Breast epithelium (tissue), 3 donors: ENCODE measurements around the gene PLEKHA8.

Experiments
- POLR2A ChIP-seq: fragments of 450-650 bp; IDR thresholded peaks from one replicate; pipeline ENCODE4 v1.6.1; 2016; ENCODE audit warnings: antibody characterized with exemption, mild to moderate bottlenecking, moderate library complexity
- POLR2AphosphoS5 ChIP-seq, 3 donors: sonication (generic); formaldehyde crosslinking; IDR thresholded peaks; one replicate each; pipeline ENCODE4 v1.6.1; 2017; ENCODE audit warnings: antibody characterized with exemption in 3 of 3
- TF ChIP-seq, protein P1 (sequence below), 3 donors: fragments of 450-650 bp; IDR thresholded peaks; one replicate each; pipeline ENCODE4 v1.5.1; 2016 to 2017; ENCODE audit warnings: antibody characterized with exemption in 3 of 3, mild to moderate bottlenecking in 3 of 3, moderate library complexity in 3 of 3

DNA sequence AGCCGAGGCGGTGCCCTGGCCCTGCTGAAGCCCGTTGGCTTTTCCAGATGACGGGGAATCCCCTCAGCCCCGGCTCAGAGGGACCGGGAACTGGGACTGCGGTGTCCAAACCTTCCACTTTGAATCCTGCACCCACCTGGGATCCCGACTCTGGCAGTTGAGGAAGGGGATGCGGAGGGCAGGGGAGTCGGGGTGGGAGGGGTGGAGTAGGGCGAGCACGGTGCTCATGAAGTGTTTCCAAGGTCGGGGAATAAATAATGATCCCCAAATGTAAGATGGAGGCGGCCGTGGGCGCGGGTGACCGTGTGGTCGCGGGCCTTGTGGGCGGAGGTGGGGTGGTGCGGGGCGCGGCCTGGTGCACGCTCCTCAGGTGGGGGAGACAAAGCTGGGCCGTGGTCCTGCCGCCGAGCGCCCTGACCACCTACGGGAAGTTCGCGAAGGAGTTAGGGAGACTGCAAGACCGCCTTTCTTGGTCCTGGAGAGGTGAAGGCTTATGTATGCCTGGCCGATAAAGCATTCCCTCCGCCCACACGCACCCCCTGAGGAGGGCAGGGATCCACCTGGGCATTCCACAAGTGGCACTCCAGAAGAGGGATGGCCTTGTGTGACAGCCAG is 108.0 kb downstream of the PLEKHA8 start:
- TF ChIP-seq, protein P1, sequence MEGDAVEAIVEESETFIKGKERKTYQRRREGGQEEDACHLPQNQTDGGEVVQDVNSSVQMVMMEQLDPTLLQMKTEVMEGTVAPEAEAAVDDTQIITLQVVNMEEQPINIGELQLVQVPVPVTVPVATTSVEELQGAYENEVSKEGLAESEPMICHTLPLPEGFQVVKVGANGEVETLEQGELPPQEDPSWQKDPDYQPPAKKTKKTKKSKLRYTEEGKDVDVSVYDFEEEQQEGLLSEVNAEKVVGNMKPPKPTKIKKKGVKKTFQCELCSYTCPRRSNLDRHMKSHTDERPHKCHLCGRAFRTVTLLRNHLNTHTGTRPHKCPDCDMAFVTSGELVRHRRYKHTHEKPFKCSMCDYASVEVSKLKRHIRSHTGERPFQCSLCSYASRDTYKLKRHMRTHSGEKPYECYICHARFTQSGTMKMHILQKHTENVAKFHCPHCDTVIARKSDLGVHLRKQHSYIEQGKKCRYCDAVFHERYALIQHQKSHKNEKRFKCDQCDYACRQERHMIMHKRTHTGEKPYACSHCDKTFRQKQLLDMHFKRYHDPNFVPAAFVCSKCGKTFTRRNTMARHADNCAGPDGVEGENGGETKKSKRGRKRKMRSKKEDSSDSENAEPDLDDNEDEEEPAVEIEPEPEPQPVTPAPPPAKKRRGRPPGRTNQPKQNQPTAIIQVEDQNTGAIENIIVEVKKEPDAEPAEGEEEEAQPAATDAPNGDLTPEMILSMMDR (IDR thresholded peaks at IDR 0.05): no peak
- no peak for TF ChIP-seq POLR2AphosphoS5 (IDR thresholded peaks at IDR 0.05)
- no peak for TF ChIP-seq POLR2A
